ENCODE results near the gene SH2B3.
"Not testable (repeated sequence)": the region's sequence is repeated elsewhere in the genome, so short reads cannot be mapped to it uniquely, and the experiment has no call there.

Gene SH2B3

DNA sequence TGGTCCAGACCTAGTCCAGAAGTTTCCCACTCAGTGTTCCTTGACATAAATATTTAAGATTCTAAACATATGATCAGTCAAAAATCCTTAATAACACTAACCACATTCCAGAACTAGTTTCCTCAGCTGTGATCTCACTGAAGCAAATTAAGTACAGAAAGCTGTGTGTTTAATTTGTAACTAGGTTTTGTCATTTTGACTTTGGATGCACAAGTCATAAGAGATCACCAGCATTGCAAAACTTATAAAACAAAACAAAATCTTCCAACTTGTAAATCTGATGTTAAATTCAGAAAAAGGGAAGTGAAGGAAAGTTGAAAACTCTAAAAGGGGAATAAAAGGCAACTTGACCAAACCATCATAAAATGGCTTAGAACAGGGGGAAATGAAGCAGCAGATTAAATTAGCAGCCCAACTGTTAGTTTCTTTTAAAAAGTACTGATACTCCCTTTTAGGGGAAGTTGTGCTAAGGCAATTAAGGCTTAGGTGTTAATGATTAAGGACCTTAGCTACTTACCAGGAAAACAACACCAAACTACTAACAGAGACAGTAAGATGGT lies 56.6 kb downstream of the SH2B3 start:
- peak; percentile 64 for DNase-seq (ENCODE audit: low spot score)

DNA sequence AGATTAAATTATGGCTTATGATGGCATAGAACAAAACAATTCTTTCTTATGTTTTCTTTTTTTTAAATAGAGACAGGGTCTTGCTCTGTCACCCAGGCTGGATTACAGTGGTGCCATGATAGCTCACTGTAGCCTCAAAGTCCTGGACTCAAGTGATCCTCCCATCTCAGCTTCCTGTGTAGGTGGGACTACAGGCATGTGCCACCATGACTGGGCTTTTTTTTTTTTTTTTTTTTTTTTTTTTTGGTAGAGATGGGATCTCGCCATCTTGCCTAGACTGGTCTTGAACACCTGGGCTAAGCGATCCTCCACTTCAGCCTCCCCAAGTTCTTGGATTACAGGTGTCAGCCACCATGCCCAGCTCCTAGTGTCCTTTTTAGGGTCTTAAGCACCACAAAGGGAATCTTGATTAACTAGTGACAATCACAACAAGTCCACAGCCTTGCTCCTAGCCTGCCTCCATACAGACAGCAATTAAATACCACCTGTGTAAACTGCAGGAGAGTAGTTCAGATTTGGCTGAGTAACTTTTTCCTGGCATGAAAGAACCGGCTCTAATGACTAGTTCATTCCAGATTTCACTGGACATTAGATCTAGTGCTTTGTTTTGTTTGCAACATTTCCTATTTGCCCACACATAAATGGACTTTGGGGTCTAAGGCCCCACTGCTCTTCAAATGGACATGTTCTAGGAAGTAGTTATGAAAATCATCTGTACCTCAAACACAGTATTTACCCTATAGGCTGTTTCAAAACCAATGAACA lies 61.6 kb downstream of the SH2B3 start:
- DNase-seq (ENCODE audit: low spot score), result no peak

DNA sequence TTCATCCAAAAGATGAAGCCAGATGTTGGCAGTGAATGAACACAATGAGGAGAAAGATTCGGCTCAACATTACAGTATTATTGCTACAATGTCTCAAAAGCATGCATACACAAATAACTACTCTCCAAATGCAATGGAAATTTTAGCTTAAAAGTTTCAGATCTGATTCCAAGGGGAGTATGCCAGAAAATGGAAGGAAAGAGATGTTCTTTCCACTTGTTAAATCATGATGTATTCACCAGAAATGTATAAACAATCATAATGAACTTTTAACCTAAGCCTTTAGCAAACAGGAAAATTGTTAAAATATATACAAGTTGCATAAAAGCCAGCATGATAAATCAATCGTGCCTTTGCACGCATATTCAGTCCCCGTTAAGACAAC lies 62.1 kb downstream of the SH2B3 start:
- no peak for DNase-seq (ENCODE audit: low spot score)

DNA sequence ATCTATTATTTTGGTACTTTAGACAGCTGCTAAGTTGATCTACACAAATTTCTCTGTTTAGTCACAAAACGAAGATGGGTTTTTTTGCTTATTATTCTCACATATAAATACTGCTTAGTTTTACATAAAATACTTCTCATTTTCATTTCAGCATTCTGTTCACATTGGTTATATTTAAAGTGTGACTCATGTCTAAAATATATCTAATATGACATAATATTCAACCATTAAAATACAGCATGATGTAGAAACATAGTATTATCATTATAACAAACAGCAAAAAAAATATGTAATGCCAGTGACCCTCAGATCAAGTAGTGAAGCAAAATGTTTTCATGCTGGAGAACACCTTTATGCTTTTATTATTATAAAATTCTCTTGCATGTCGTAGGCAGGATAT lies 63.7 kb downstream of the SH2B3 start:
- DNase-seq (ENCODE audit: low spot score), result no peak

DNA sequence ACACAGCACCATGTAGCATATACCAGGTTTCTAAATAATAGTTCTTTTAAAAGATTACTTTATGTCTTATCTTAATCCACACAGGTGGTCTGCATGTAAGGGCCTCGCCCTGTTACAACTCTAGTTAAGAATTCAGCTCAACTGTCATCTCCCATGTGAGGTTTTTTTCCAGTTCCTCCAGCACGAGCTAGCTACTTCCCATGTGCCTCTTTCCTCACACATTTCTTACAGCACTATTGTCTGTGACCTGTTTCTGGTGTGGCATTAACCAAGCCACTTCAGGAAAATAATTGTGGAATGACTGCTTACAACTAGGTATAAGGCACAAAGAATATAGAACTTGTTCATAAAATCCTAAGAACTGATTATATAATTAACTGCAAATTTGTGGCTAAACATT lies 65.5 kb downstream of the SH2B3 start:
- DNase-seq (ENCODE audit: low spot score), result no peak

DNA sequence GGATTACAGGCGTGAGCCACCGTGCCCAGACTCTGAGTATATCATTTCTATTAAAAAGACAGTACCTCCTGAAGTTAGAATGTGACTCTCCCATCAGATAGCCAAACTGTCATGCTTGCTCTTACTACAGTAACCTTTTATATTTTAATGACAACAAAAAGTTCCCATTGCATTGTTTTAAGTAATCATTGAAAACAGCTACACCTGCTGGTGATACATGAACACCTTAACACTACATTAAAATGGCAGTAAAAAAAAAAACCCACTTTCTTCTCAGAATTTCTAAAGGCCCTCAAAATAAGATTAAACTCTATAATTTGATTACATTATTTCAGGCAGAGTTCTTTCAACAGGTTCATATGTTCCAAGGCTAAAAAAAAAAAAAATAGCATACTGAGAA lies 76.7 kb downstream of the SH2B3 start:
- no peak for DNase-seq (ENCODE audit: low spot score)

DNA sequence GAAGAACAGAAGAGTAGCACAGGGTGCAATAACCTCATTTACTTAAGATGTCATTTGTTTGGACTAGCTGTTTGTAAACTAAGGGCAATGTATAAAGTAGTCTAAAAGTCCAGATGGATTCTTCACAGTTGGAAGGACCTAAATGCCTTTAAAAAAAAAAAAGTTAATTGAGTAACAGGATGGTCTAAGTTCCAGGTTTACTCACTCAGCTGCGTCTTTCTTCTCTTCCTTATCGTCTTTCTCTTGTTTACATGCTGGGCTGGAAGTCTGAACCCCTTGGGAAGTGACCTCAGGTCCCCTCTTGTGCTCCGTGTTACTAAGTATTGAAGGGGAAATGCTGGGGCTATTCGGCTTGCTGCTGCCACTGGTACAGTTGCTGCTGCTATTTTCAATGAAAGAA lies 82.5 kb downstream of the SH2B3 start:
- no peak for DNase-seq (ENCODE audit: low spot score)

DNA sequence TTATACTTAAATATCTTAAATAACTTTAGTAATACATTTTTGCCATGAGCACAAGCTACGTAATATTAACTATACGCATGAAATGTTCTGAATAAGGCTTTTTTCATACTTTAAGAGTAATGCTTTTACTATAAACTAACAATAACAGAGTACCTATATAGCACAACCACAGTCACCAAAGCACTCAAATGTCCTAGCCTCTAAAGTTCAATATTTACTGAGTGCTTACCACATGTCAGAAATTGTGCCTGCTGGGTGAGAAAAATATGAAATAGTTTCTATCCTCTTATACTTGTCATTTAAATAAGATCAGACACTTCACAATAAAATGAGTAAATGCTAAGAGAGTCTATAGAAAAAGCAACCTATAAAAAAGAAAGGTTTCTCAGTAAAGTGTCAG lies 83.1 kb downstream of the SH2B3 start:
- no peak for DNase-seq (ENCODE audit: low spot score)

DNA sequence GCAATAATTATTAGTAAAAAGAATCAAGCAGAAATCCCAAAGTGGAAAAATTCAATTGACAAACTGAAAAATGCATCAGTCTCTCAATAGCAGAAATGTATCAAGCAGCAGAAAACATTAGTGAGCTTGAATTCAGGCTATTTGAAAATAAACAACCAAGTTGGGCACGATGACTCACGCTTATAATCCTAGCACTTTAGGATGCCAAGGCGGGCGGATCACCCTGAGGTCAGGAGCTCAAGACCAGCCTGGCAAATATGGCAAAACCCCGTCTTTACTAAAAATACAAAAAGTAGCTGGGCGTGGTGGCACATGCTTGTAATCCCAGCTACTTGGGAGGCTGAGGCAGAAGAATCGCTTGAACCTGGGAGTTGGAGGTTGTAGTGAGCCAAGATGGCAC lies 87.3 kb downstream of the SH2B3 start:
- not testable (repeated sequence) for DNase-seq (ENCODE audit: low spot score)

DNA sequence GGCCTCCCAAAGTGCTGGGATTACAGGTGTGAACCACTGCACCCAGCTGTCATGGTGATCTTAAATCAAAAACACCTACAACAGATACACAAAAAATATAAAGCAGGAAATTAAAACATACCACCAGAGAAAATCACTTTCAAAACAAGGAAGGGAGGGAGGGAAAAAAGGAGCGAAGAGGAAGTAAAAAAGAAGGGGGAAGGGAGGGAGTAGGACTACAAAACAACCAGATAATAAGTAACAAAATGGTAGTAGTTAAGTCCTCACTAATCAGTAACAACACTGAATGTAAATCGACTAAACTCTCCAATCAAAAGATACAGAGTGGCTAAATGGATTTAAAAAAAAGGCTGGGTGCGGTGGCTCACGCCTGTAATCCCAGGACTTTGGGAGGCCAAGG lies 89.0 kb downstream of the SH2B3 start:
- no peak for DNase-seq (ENCODE audit: low spot score)

Measured in AG08395 (cell line).